GM18858 (cell line): ENCODE measurements around the gene TADA2B.

ENCODE experiments used
- ATAC-seq: cut with Tn5 transposase; IDR thresholded peaks from one replicate; pipeline ENCODE4 v1.9.1; 2021; ENCODE audit not compliant: unreplicated experiment

TADA2B gene

DNA sequence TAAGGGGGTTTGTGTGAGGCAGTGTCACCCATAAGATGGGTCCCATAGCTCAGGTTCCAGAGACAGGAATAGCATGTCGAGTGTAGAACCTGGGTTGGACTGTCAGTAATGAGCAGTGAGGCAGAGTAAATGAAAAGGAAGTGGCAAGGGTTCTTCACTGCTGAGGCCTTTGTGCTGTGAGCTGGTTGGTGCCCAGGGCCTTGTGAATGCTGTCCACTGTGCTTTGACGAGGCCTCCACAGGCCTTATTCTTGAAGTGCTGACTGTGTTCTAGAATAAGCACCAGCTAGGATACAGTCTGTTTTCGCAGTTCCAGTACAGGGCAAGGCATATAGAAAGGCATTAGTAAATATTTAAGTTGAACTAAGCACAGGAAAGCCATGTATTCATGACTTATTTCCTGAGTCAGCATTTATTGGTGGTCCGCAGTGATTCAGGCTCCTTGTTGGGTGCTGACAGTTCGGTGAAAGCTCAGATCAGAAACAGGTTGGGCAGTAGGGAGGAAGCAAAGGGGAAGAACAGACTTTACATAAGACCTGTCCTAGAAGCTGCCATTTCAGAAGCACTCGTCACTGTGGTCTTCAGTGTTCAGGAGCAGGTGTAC, 25.6 kb upstream of the TADA2B start:
- ATAC-seq, result no peak

DNA sequence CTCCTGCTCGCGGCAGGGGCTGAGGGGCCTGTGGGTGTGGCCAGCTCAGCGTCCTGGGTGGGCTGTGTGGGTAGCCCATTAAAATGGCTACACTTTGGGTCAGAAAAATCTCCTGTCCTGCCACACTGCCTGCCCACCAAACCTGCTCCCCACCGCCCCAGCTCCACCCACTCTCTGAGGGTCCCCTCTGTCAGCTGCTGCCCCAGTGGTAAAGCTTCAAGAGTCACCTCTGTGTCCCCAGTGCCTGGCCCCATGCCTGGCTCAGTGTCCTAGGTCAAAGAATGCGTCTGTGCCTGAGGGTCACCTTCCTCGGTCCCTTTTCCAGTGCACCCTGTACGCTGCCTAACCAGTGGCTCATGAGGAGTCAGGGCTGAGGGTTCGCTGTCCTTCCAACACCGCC, 24.9 kb upstream of the TADA2B start:
- ATAC-seq, result no peak

DNA sequence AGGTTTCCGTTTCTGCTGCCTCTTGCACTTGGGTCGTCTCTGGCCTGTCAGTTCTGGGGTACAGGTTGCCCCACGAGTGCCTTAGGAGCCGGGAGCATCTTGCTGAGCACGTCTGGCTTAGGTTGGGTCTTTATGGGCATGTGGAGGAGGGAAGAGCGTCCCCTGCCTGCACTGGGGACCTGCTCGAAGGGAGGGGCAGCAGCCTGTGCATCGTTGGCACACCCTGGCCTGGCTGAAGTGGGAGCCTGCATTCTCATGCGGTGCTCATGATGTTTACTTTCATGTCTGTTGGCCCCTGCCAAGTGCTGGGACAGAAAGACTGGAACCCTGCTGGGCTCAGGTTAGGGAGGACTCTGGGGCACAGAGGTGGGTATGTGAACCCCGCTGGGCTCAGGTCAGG, 23.8 kb upstream of the TADA2B start:
- ATAC-seq, result no peak

DNA sequence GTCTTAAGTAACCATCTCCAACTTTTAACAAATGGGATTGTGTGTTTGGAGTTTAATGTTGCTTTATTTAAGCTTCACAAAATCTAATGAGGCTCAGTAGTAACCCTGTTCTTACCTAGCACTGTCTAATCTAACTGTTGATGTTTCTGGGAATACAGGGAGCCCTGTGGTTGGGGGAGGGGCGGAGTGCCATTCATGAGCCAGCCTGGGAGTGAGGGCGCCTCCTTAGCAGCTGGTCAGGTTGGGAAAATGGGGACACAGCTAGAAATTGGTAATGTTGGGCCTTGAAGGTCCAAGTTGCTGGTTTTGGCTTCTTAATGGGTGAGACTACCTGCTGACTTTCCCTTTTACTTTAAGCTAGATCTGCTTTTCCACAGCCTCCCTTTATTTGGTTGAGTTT, 22.9 kb upstream of the TADA2B start:
- ATAC-seq, result no peak

DNA sequence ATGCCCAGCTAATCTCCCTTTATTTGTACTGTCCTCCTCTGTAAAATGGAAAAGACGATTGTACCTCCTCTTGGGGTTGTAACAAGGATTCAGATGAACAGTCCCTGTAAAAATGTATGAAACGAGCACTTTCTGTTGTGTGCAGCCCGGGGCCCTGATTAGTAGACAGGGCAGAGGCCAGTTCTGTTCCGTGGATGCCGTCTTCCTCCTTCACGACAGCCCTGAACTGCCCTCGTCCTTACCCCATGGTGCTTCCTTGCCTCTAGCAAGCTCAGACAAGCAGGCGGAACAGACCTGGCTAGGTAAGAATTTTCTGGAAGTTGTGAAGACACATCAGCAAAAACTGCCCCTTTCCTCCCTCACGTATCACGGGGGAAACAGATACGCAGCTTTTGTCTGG, 22.3 kb upstream of the TADA2B start:
- ATAC-seq, result no peak

DNA sequence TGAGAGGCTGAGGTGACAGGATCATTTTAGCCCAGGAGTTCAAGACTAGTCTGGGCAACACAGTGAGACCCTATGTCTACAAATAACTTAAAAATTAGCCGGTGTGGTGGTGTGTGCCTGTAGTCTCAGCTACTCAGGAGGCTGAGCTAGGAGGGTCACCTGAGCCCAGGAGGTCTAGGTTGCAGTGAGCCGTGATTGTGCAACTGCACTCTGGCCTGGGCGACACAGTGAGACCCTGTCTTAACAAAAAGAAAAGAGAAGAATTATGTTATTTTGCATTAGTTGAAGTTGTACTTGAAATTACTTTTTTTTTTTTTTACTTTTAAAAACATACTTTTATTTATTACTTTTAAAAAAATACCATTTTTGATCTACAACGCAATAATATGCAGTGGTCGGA, 21.8 kb upstream of the TADA2B start:
- no peak for ATAC-seq

DNA sequence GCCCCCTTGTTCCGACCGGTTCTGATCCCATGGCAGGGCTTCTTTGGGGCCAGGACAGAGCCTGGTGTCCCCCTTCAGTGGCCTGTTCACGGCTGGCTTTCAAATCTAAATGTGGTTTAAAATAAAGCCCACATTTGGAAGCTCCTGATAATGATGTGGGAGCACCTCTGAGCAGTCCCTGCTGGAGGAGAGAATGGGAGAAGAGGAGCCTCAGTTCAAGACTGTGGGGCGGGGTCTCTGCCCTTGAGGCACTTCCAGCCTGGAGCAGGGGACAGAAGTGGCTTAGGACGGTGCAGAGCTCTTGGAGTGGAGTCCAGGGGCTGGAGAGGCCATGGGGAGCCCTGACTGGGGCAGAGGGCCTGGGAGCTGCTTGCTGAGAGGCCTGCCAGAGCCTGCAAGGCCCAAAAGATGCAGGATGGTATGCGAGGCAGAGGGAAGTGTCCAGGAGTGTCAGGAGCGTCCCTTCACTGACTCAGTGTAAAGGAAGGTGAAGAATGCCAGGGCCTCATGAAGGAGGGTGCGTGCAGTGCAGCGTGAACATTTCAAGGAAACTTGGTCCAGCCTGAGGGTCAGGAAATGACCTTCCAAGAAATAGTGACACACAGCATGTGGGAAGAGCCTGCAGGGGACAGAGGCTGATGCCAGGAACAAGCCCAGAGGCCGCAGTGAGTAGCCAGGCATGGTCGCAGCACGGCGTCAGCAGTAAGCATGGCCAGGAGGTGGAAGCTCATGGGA, 21.1 kb upstream of the TADA2B start:
- no peak for ATAC-seq

DNA sequence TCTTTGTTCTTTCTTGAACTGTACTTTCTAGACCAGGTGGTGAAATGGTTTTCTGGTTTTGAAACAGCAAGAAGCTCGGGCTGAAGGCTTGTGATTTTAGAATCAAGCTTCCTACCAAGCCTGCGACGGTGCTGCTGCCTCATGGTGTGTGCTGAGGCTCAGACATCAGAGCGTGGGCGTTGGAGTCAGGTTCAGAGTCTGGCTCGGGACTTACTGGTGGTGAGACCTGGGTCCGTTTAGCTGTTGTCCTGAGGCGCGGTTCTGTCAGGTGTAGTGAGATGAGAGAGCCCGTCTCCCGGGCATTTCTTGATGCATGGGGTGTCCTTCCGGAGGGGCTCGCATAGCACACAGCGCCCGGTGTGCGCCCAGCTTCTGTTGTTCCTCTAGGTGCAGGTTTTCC, 19.7 kb upstream of the TADA2B start:
- ATAC-seq, result no peak

DNA sequence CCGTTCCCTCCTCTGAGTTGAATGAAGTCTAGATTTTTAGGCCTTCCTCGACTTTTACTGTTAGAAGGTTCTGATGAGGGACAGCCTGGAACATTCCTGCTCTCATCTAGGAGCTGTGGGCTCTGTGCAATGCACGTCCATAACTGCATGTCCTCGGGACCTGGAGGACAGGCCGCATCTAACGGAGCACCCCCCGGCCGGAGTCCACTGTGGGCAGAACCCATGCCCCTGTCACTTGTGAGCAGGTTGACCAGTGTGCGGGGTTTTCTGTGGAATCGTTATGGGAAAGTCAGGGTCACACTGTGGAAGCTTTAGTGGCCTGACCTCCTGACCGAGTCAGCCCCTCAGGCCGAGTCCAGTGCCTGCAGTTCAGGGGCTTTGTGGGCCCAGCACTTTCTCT, 19.3 kb upstream of the TADA2B start:
- no peak for ATAC-seq

DNA sequence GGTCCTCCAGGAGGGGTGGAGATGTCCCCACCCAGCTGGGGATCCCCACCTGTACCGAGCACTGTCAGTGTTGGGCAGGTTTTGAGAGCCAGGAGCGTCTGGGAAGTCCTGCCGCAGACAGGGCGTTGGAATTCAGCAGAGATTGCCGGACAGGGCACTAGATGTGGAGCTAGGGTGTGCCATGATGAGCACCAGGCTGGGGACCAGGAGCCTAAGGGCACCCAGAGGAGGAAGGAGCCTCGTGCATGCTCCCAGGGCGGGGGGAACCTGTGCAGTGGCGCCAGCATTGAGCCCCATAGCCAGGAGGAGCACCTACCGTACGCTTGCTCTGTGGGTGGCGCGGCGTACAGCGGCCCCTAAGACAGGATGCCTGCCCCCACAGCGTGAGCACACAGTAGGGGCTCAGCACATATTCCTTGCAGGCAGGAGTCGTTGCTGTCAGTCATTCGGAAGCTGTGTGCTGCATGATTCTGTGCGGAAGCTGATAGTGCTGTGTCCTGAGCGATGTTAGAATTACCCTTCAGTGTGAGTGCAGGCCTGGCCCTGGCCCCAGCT, 18.8 kb upstream of the TADA2B start:
- ATAC-seq, result no peak

DNA sequence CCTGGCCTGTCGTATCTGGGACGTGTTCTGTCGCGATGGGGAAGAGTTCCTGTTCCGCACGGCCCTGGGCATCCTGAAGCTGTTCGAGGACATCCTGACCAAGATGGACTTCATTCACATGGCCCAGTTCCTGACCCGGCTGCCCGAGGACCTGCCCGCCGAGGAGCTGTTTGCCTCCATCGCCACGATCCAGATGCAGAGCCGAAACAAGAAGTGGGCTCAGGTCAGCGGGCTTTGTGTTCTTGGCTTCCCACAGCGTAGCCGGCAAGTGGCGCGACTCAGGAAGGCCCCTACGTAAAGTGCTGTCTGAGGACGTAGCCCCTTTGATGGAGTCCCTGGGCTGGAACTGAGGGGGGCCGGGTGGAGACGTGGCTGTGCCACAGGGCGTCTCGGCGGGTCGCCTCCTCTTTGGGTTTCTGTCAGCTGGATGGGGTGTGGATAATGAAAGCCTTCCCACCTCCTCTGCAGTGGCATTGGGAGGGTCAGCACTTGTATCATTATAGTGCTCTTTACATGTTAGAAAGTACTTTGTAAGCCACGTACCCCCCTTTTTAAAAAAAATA, 18.1 kb upstream of the TADA2B start:
- no peak for ATAC-seq

DNA sequence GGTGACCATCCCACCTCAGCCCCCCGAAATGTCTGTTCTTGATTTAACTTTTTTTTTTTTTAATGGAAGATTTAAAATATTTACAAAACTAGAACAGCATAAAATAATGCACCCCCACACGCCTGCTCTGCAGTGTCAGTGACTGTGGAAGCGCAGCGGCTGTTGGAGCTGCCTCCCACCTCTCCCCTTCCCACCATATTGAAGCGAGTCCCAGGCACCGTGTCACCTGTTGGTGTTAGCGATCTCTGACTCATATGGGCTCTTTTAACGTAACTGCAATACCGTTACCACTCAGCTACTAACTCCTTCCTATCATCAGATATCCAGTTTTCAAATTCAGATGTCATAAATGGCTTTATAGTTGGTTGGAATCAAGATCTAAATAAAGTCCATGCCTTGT, 17.1 kb upstream of the TADA2B start:
- no peak for ATAC-seq

DNA sequence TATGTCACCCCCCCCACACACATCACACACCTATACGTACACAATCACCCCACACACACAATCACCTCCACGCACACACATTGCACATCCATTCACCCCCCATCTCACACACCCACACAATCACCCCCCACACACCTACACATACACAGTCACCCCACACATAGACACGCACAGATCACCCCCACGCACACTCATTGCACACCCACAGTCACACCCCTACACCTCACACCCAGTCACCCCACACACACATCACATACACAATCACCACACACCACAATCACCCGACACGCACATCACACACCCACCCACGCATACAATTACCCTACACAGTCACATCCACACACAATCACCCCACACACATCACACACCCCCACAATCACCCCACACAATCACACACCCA, 15.9 kb upstream of the TADA2B start:
- no peak for ATAC-seq

DNA sequence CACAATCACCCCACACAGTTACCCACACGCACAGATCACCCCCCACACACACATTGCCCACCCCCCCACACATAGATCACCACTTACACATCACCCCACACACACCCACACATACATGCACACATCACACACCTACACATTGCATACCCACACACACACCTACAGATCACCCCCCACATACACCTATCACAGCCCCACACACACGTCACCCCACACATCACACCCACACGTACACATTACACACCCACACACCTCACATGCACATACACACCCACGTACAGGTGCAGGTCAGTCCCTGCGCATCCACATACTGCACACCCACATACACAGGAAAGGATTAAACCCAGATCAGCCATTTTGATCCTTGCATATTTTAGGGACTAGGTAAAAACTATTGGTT, 15.3 kb upstream of the TADA2B start:
- no peak for ATAC-seq

DNA sequence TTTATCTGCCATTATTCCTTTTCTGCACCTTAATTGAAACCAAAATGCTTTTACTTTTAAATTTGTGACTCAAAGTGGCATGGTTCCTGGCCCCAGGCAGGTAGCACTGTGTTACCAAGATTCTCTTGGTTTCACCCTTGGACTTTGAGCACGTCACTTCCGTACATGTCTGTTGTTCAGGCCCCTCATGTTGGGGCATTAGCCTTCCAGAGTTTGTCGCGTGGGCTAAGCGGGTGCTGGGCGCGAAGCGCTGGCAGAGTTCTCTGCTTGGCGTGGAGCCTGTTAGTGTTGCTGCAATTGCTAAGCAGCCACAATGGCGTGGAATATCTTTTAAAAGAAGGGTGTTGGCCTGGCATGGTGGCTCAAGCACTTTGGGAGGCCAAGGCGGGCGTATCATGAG, 14.0 kb upstream of the TADA2B start:
- ATAC-seq, result no peak

DNA sequence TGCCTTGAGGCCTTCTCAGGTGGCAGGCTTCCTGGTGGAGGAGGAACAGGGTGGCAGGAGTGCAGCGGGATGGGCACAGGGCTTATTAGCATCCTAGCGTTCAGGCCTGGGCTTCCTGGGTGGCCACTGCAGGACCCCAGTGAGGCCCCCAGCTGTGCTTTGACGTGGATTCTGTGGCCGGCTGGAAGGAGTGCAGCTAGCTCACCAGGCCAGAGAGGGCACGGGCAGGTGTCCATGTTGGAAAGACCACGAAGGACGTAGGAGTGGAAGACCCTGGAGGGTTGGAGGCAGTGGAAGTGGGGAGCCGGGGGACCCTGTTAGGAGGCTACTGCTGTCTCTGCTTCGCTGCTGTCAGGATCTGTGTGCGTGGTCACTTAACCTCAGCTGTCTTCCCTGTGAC, 13.3 kb upstream of the TADA2B start:
- no peak for ATAC-seq

DNA sequence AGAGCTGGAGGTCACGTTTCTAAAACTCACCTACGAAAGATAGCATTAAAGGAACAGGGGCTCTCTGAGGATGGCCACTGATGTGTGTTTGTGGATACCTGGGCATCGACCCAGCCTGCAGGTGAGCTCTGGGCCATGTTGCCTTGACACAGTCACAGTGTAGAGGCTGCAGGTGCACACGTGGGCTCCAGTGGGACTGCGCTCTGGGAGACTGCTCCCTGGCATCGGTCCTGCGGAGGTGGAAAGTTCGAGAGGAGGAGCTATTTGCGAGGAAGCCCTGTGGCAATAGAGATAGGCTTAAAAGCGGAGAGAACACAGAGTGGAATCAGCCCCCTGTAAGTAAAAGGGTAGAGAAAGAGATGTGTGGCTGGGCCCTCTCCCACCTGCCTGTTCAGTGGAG, 12.3 kb upstream of the TADA2B start:
- no peak for ATAC-seq

DNA sequence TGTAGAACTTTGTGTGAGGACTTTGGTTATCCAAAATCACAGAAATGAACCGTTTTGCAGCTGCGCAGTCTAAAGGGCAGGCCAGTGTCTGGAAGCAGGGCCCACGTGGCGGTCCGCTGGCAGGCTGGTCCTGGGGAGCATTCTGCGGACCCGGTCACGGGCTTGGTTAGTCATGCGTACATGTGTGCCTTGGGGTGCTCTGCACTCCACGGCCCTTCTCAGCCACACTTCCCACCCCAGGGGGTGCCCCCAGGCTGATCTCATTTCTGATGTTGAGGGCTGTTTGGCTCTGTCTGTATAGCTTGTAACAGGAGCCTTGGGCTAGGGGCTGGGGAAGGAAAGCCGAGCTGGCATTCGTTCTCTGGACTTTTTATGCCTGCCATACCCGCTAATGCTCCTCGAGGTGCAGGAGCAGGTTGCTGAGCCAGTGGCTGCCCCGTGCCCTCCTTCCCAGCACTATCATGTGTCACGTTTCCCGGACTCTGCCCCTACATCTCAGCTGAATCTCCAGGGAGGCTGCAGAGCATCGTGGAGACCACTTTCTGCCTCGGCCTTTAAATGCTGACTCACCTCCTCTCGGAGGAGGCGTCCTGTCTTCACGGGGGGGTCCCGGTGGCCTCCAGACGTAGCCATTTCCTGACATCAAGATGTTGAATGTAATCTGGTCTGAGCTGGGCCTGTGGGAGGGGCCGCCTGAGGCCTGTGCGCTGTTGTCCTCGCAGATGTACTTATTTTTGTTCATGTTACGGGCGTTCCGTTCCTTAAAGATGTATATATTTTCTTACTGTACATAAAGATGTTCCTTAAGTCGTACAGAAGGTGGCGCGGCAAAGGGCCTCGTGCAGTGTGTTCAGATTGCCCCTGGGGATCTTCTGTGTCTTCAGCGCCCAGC, 11.4 kb upstream of the TADA2B start:
- ATAC-seq, result no peak

DNA sequence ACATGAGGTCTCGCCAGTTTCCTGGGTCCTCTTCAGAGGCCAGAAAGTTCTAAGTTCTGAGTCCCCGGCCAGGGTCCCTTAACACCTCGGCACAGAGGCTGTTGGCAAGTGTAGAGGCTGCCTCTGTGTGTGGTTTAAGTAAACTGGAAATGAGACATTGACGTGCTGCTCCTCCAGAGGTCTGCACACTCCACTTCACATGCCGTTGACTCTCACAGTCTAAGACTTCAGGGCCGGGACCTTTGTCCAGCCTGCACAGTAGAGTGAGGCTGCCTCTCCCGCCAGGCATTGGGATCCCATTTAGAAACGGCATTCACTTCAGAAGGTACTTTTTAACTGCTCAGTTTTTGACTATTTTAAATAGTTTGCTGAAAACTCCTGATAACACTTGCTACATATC, 10.6 kb upstream of the TADA2B start:
- ATAC-seq, result no peak

DNA sequence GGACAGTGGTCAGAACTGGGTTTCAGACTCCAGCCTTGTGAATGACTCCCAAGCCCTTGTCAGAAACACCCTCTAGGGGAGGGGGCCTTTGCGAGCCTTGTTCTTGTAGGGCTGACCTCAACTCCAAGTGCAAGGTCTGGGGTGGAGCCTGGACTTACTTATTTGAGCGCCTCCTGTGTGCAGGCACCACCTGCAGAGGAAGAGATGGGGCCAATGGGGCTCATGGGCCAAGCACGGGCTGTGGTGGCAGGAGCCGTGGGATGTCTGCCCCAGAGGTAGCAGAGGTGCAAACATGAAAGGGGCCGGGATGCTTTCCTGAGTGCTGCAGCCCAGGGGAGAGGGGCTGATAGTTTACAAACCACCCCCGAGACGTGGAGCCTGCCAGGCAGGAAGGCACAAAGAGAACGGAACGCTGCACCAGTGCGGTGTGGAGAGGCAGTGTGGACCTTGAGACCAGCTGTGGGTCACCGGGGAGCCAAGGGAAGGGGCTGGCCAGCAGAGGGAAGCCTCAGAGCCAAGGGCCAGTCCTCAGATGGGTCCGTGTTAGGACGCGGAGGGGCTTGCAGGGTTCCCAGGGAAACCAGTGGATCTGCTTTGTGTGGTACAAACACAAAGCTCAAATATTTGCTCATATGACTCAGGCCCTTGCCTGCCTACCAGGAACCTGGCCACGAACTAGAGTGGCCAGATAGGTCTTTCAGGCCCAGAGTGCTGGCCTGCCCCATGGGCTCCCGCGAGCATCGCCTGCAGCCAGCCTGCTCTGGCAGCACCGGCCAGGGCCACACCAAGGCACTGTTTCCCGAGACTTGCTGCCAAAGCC, 8.7 kb upstream of the TADA2B start:
- no peak for ATAC-seq

DNA sequence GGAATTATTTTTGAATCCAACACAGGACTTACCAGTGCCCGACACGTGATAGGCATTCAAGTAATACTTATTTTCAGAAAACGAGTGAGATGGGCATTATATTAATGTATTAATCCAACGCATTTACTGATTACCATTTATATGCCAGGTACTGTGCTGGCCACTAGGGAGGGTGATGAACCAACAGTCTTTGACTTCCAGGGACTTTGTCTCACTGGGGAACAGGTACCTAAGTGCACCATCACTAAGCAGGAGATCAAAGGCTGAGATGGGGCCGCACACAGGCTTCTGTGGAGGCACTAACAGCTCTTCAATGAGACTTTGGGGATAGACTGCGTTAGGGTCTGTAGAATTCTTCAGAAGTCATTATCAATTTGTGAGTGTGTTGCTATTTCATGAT, 5.7 kb upstream of the TADA2B start:
- ATAC-seq, result no peak
